HG02938 (cell line): Measurements from ENCODE around the gene SPDYE4.

Experiments
- ATAC-seq: cut with Tn5 transposase; IDR thresholded peaks from one replicate; pipeline ENCODE4 v1.9.1; 2021; ENCODE audit warnings: mild to moderate bottlenecking, moderate library complexity; ENCODE audit not compliant: unreplicated experiment

SPDYE4 gene

GRCh38 chr17:8741771-8742170 is 16.6 kb downstream of the SPDYE4 start:
- no peak for ATAC-seq

GRCh38 chr17:8741366-8741765 is 17.0 kb downstream of the SPDYE4 start:
- ATAC-seq, result no peak

GRCh38 chr17:8740486-8740885 is 17.9 kb downstream of the SPDYE4 start:
- no peak for ATAC-seq

- no peak for ATAC-seq
These were observed 19.2 kb downstream of the SPDYE4 start for GRCh38 chr17:8739097-8739496.

- ATAC-seq, result no peak
These were observed 21.6 kb downstream of the SPDYE4 start for GRCh38 chr17:8736796-8737195.

- no peak for ATAC-seq
These were observed 22.0 kb downstream of the SPDYE4 start for GRCh38 chr17:8736362-8736761.

- no peak for ATAC-seq
These were observed 22.9 kb downstream of the SPDYE4 start for GRCh38 chr17:8735336-8735939.

- no peak for ATAC-seq
These were observed 23.5 kb downstream of the SPDYE4 start for GRCh38 chr17:8734876-8735275.

- ATAC-seq, result no peak
These were observed 25.8 kb downstream of the SPDYE4 start for GRCh38 chr17:8732406-8733085.

GRCh38 chr17:8729860-8730259 is 28.5 kb downstream of the SPDYE4 start:
- no peak for ATAC-seq

- no peak for ATAC-seq
These were observed 28.9 kb downstream of the SPDYE4 start for GRCh38 chr17:8729421-8729820.

GRCh38 chr17:8728971-8729370 is 29.4 kb downstream of the SPDYE4 start:
- ATAC-seq, result no peak

GRCh38 chr17:8728251-8728938 is 30.0 kb downstream of the SPDYE4 start:
- no peak for ATAC-seq

- no peak for ATAC-seq
These were observed 31.3 kb downstream of the SPDYE4 start for GRCh38 chr17:8726941-8727555.

- no peak for ATAC-seq
These were observed 32.2 kb downstream of the SPDYE4 start for GRCh38 chr17:8725881-8726876.

GRCh38 chr17:8724451-8724850 is 33.9 kb downstream of the SPDYE4 start:
- ATAC-seq, result no peak

GRCh38 chr17:8720596-8720995 is 37.8 kb downstream of the SPDYE4 start:
- ATAC-seq, result no peak

GRCh38 chr17:8719291-8720246 is 38.8 kb downstream of the SPDYE4 start:
- no peak for ATAC-seq

GRCh38 chr17:8718001-8718563 is 40.3 kb downstream of the SPDYE4 start:
- no peak for ATAC-seq
